Thyroid gland (tissue), 4 donors: ENCODE measurements around the gene SLC12A5. TPM values are rescaled to one million over a fixed set of nuclear protein-coding genes. Genes with fewer than 3 reads are reported as not detected.

Experiments
- DNase-seq, 2 donors: peaks; one replicate each; pipeline ENCODE4 v3.0.0-alpha.2; 2019
- H3K27ac ChIP-seq, 3 donors: fragments of 200-600 bp; sonication (generic); 1 replicate in 2 of 3; 2 replicates in 1 of 3; pipeline ENCODE4 v1.5.1; 2016 to 2019; ENCODE audit warnings: mild to moderate bottlenecking in 1 of 3, moderate library complexity in 1 of 3
- H3K27me3 ChIP-seq: fragments of 200-600 bp; sonication (generic); one replicate; pipeline ENCODE4 v1.5.1; 2019
- H3K36me3 ChIP-seq, 2 donors: fragments of 200-600 bp; sonication (generic); one replicate each; pipeline ENCODE4 v1.5.1; 2016 to 2019
- H3K4me1 ChIP-seq, 2 donors: fragments of 200-600 bp; sonication (generic); one replicate each; pipeline ENCODE4 v1.5.1; 2017 to 2019
- H3K4me3 ChIP-seq, 3 donors: fragments of 200-600 bp; sonication (generic); replicated peaks in 1 of 3; 1 replicate in 2 of 3; 2 replicates in 1 of 3; pipeline ENCODE4 v1.5.1; 2016; ENCODE audit warnings: mild to moderate bottlenecking in 1 of 3
- H3K9me3 ChIP-seq: fragments of 200-600 bp; sonication (generic); one replicate; pipeline ENCODE4 v1.5.1; 2017
- POLR2A ChIP-seq, 2 donors: fragments of 450-650 bp; IDR thresholded peaks; one replicate each; pipeline ENCODE4 v1.6.1; 2017; ENCODE audit warnings: antibody characterized with exemption in 2 of 2, mild to moderate bottlenecking in 2 of 2, moderate library complexity in 1 of 2
- WGBS, 2 donors: methylation state at CpG; one replicate each; pipeline ENCODE4 v1.1.5; 2017; 5-methylcytosine and 5-hydroxymethylcytosine counted together
- intact Hi-C: fragments of 100-400 bp; cut with DNase I; formaldehyde crosslinking; loops from one replicate; pipeline ENCODE4 v1.15.1; 2023
- total RNA-seq, 4 donors: library from RNA; depleted of rRNA; stranded (reverse); fragments of >200 nt; gene quantifications; one replicate each; pipeline ENCODE4 v1.2.3, GENCODE V29; 2016
- TF ChIP-seq, protein P1 (sequence below), 6 experiments: fragments of 200-600 bp in 3 of 6; fragments of 450-650 bp in 3 of 6; sonication (generic) in 3 of 6; IDR thresholded peaks; one replicate each; pipeline ENCODE4 v1.5.1; 2016 to 2019; ENCODE audit warnings: antibody characterized with exemption in 6 of 6, mild to moderate bottlenecking in 2 of 6, inconsistent platforms in 1 of 6, moderate library complexity in 1 of 6

SLC12A5 gene
- total RNA-seq, 4 donors from 2014 or later: 1.6 TPM; not detected in 3

DNA sequence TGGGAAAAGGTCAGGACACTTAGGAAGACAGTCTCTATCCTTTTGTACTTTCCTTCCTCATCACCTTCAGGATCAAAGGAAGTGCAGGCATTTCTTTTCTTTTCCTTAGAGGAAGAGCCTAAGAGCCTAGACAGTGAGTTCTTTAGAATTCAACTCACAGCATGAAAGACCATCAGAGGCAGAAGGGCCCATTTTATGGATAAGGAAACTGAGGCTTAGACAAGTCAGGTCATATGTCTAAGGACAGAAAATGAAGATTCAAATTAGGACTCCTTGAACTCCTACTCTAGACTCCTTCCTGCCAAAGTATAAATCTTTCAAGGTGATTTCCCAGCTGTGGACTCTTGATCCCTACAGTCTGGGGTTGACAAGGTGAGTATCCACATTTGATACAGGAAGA, 20.8 kb downstream of the SLC12A5 start:
- no peaks in the 10 kb centered on the region for H3K9me3 ChIP-seq
- TF ChIP-seq, protein P1, sequence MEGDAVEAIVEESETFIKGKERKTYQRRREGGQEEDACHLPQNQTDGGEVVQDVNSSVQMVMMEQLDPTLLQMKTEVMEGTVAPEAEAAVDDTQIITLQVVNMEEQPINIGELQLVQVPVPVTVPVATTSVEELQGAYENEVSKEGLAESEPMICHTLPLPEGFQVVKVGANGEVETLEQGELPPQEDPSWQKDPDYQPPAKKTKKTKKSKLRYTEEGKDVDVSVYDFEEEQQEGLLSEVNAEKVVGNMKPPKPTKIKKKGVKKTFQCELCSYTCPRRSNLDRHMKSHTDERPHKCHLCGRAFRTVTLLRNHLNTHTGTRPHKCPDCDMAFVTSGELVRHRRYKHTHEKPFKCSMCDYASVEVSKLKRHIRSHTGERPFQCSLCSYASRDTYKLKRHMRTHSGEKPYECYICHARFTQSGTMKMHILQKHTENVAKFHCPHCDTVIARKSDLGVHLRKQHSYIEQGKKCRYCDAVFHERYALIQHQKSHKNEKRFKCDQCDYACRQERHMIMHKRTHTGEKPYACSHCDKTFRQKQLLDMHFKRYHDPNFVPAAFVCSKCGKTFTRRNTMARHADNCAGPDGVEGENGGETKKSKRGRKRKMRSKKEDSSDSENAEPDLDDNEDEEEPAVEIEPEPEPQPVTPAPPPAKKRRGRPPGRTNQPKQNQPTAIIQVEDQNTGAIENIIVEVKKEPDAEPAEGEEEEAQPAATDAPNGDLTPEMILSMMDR (IDR thresholded peaks at IDR 0.05): no peak
- no peak for TF ChIP-seq POLR2A (IDR thresholded peaks at IDR 0.05)
- H3K36me3 ChIP-seq: no peaks in the 10 kb centered on the region
- DNase-seq: no peak
- intact Hi-C loops: no loop called here
- H3K27ac ChIP-seq: no peak overlapping the region
- H3K4me3 ChIP-seq: no peak overlapping the region
- no peaks in the 10 kb centered on the region for H3K27me3 ChIP-seq
- H3K4me1 ChIP-seq: no peaks in the 10 kb centered on the region

DNA sequence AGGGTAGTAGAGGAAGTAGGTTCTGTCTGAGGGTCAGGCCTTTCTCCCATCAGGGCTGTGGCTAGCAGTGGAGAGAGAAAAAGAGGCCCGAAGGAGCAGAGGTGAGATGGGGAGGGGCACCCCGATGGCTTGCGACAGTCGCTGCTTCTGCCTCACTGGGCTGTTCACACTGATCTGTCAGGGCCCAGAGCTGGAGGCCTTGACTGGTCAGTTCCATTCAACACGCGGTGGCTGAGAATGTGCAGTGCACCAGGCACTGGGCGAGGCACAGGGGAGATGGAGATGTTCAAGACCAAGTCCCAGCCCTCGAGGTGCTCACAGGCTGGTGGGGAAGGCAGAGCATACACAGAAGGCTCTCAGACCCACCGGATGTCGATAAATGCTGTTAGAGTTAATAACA, 21.4 kb downstream of the SLC12A5 start:
- TF ChIP-seq POLR2A (IDR thresholded peaks at IDR 0.05): no peak
- TF ChIP-seq, protein P1 (IDR thresholded peaks at IDR 0.05): no peak
- Histone ChIP-seq H3K4me1 (no peaks in the 10 kb centered on the region), H3K27ac (no peak overlapping the region), H3K36me3 (no peaks in the 10 kb centered on the region), H3K4me3 (no peak overlapping the region), H3K27me3 (no peaks in the 10 kb centered on the region), H3K9me3 (no peaks in the 10 kb centered on the region)
- WGBS, 2 donors: 49 to 66% methylated on average over 8 to 10 of the region's 10 CpGs
- no peak for DNase-seq
- intact Hi-C loops: no loop called here

DNA sequence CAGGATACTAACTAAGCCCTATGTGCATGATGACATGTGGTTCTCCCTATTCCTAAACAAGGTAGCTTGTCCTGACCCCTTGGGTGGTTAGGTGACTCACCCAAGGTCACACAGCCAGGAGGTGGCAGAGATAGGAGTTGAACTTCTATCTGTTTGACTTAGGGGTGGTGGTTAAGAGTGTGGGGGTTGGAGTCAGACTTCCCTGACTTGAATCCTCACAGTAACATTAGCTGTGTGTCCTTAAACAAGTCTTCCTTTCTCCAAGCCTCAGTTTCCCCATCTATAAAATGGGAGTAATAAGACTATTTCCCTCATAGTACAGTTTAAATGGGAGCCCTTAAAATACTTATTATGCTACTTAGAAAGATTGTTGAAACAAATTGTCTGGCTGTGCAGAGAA, 21.9 kb downstream of the SLC12A5 start:
- Histone ChIP-seq H3K36me3 (no peaks in the 10 kb centered on the region), H3K4me3 (no peak overlapping the region), H3K27ac (no peak overlapping the region), H3K4me1 (no peaks in the 10 kb centered on the region), H3K9me3 (no peaks in the 10 kb centered on the region), H3K27me3 (no peaks in the 10 kb centered on the region)
- DNase-seq: no peak
- intact Hi-C loops: no loop called here
- TF ChIP-seq, protein P1 (IDR thresholded peaks at IDR 0.05): no peak
- no peak for TF ChIP-seq POLR2A (IDR thresholded peaks at IDR 0.05)

DNA sequence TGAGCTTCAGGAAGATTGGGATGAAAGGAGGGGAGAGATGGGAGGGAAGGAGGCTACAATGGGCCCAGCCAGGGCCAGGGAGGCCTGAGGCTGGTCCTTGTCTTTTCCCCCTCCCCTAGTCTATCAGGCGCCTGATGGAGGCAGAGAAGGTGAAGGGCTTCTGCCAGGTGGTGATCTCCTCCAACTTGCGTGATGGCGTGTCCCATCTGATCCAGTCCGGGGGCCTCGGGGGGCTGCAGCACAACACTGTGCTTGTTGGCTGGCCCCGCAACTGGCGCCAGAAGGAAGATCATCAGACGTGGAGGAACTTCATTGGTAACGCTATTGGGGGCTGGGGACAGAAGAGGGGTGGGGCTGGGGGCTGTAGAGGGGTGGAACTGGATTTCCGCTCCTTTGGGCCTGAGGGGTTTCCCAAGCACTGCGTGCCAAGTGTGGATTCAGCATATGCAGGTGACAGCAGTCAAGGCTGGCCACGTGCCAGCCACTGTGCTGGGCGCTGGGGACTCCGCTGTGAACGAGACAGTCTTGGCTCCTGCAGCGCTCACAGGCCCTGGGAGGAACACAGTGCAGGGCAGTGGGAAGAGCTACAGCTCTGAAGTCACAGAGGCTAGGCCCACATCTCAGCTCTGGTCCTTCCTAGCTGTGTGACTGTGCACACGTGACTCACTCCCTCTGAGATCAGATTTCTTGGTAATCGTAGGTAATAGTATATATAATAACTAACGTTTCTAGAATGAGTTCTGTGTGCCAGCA, 22.7 kb downstream of the SLC12A5 start:
- DNase-seq: no peak
- Histone ChIP-seq H3K4me1 (no peaks in the 10 kb centered on the region), H3K9me3 (no peaks in the 10 kb centered on the region), H3K4me3 (no peak overlapping the region), H3K27ac (no peak overlapping the region), H3K36me3 (no peaks in the 10 kb centered on the region), H3K27me3 (no peaks in the 10 kb centered on the region)
- TF ChIP-seq, protein P1 (IDR thresholded peaks at IDR 0.05): no peak
- no peak for TF ChIP-seq POLR2A (IDR thresholded peaks at IDR 0.05)
- WGBS, 2 donors: 47 to 51% methylated on average over 13 to 16 of the region's 19 CpGs
- intact Hi-C loops: no loop called here

DNA sequence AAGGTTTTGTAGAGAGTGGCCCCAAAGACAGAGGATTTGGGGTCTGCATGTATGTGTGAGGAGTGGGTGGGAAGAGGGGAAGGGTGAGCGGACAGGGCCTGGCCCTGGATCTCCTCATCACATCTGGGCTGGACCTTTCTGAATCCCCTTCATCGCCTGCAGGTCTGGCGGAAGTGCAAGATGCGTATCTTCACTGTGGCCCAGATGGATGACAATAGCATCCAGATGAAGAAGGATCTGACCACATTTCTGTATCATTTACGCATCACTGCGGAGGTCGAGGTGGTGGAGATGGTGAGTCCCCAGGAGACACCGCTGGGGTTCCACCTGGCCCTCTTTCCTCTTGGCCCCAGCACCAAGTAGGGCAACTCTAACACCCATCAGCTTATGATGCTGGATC, 24.4 kb downstream of the SLC12A5 start:
- H3K27me3 ChIP-seq: no peaks in the 10 kb centered on the region
- no peak overlapping the region for H3K27ac ChIP-seq
- DNase-seq: no peak
- TF ChIP-seq, protein P1 (IDR thresholded peaks at IDR 0.05): no peak
- no peak for TF ChIP-seq POLR2A (IDR thresholded peaks at IDR 0.05)
- H3K36me3 ChIP-seq: no peaks in the 10 kb centered on the region
- 86 to 89% methylated on average over 8 of the region's 8 CpGs for WGBS, 2 donors
- H3K4me3 ChIP-seq: no peak overlapping the region
- peaks cover 0 to 10% of the 10 kb centered on the region in 2 donors for H3K4me1 ChIP-seq
- intact Hi-C loops: no loop called here
- no peaks in the 10 kb centered on the region for H3K9me3 ChIP-seq
